Pons (tissue), 1 donor: ENCODE results near the gene KCNQ2.

Experiments used
- DNase-seq: peaks from one replicate; pipeline ENCODE4 v3.0.0-alpha.2; 2016; ENCODE audit warnings: low spot score

KCNQ2 gene

GRCh38 chr20:63501818-63502670, 29.6 kb upstream of the KCNQ2 start:
- DNase-seq, result no peak

GRCh38 chr20:63500902-63501817, 28.7 kb upstream of the KCNQ2 start:
- DNase-seq, result no peak

- no peak for DNase-seq
These were observed 27.9 kb upstream of the KCNQ2 start for GRCh38 chr20:63500151-63500901.

- DNase-seq, result no peak
These were observed 27.0 kb upstream of the KCNQ2 start for GRCh38 chr20:63499338-63499969.

GRCh38 chr20:63498960-63499337, 26.5 kb upstream of the KCNQ2 start, which contains the start of gene EEF1A2:
Gene EEF1A2, minus strand, starts transcription at chr20:63499083. Its CDS starts 1,320 bp downstream, at chr20:63497763.
- no peak for DNase-seq

GRCh38 chr20:63497946-63498935, 25.8 kb upstream of the KCNQ2 start:
- DNase-seq, result no peak

GRCh38 chr20:63497138-63497945, 24.9 kb upstream of the KCNQ2 start:
- DNase-seq, result no peak

GRCh38 chr20:63496596-63497120, 24.2 kb upstream of the KCNQ2 start:
- DNase-seq, result no peak

GRCh38 chr20:63495741-63496595, 23.5 kb upstream of the KCNQ2 start:
- peak; percentile 38 for DNase-seq

- DNase-seq, result no peak
These were observed 22.8 kb upstream of the KCNQ2 start for GRCh38 chr20:63495167-63495720.

GRCh38 chr20:63494420-63495166, 22.1 kb upstream of the KCNQ2 start:
- no peak for DNase-seq

- no peak for DNase-seq
These were observed 21.6 kb upstream of the KCNQ2 start for GRCh38 chr20:63494084-63494419.

GRCh38 chr20:63493563-63494020, 21.1 kb upstream of the KCNQ2 start:
- no peak for DNase-seq

- DNase-seq, result no peak
These were observed 20.5 kb upstream of the KCNQ2 start for GRCh38 chr20:63492982-63493381.

GRCh38 chr20:63492518-63492917, 20.1 kb upstream of the KCNQ2 start:
- no peak for DNase-seq

- no peak for DNase-seq
These were observed 19.3 kb upstream of the KCNQ2 start for GRCh38 chr20:63491635-63492230.

GRCh38 chr20:63491078-63491477, 18.6 kb upstream of the KCNQ2 start:
- no peak for DNase-seq
